DMS114 treated with DMSO at 0.1 percent for 48 hours (cell line): ENCODE measurements around the gene ROBO1.

ENCODE experiments used
- DNase-seq: peaks from one replicate; lab custom pipeline; 2025; ENCODE audit not compliant: unreplicated experiment; lab: John Stamatoyannopoulos, UW

ROBO1 gene

GRCh38 chr3:78665776-78666469, 1101.9 kb downstream of the ROBO1 start:
- DNase-seq: no peak

GRCh38 chr3:78665101-78665500, 1102.7 kb downstream of the ROBO1 start:
- DNase-seq: no peak

- DNase-seq: no peak
These were observed 1106.8 kb downstream of the ROBO1 start for GRCh38 chr3:78660957-78661356.

- no peak for DNase-seq
These were observed 1108.3 kb downstream of the ROBO1 start for GRCh38 chr3:78659386-78659987.

GRCh38 chr3:78647726-78648125, 1120.1 kb downstream of the ROBO1 start:
- DNase-seq: peak; percentile 68

GRCh38 chr3:78645628-78646310, 1122.0 kb downstream of the ROBO1 start:
- peak; percentile 73 for DNase-seq

- DNase-seq: no peak
These were observed 1123.0 kb downstream of the ROBO1 start for GRCh38 chr3:78644847-78645246.

- DNase-seq: no peak
These were observed 1125.4 kb downstream of the ROBO1 start for GRCh38 chr3:78642226-78643035.

- DNase-seq: no peak
These were observed 1126.1 kb downstream of the ROBO1 start for GRCh38 chr3:78641703-78642102.

- DNase-seq: no peak
These were observed 1133.5 kb downstream of the ROBO1 start for GRCh38 chr3:78634316-78634715.

GRCh38 chr3:78633626-78634025, 1134.2 kb downstream of the ROBO1 start:
- DNase-seq: no peak

- no peak for DNase-seq
These were observed 1134.8 kb downstream of the ROBO1 start for GRCh38 chr3:78632925-78633553.

GRCh38 chr3:78629544-78629943, 1138.3 kb downstream of the ROBO1 start:
- DNase-seq: no peak

- DNase-seq: no peak
These were observed 1146.6 kb downstream of the ROBO1 start for GRCh38 chr3:78621061-78621716.

GRCh38 chr3:78614486-78614885, 1153.3 kb downstream of the ROBO1 start:
- DNase-seq: no peak

GRCh38 chr3:78613421-78613879, 1154.3 kb downstream of the ROBO1 start:
- no peak for DNase-seq

- no peak for DNase-seq
These were observed 1156.5 kb downstream of the ROBO1 start for GRCh38 chr3:78611278-78611677.

- DNase-seq: no peak
These were observed 1157.2 kb downstream of the ROBO1 start for GRCh38 chr3:78610462-78611125.

GRCh38 chr3:78606756-78607155, 1161.0 kb downstream of the ROBO1 start:
- no peak for DNase-seq

GRCh38 chr3:78605178-78605577, 1162.6 kb downstream of the ROBO1 start:
- DNase-seq: no peak
